Neural progenitor cell (in vitro differentiated cells): ENCODE results near the gene GRB7. TPM values are rescaled to one million over a fixed set of nuclear protein-coding genes. Genes with fewer than 3 reads are reported as not detected.
A peak's percentile ranks its signal among the peaks of the same experiment; 100 is the strongest.

Source experiments
- DNase-seq: peaks from one replicate; pipeline ENCODE4 v3.0.0-alpha.2; 2016; ENCODE audit warnings: low spot score
- H2AFZ ChIP-seq: fragments of 200-600 bp; sonication (generic); replicated peaks from 2 replicates; pipeline ENCODE4 v1.6.1; 2016; ENCODE audit warnings: antibody characterized with exemption
- H3F3A ChIP-seq: fragments of 200-600 bp; sonication (generic); 2 replicates; pipeline ENCODE4 v1.6.1; 2016; ENCODE audit warnings: antibody characterized with exemption, low read depth
- H3K27ac ChIP-seq: fragments of 200-600 bp; sonication (generic); 2 replicates; pipeline ENCODE4 v1.5.1; 2016; ENCODE audit warnings: mild to moderate bottlenecking
- H3K27me3 ChIP-seq: fragments of 200-600 bp; sonication (generic); 2 replicates; pipeline ENCODE4 v1.6.1; 2016; ENCODE audit warnings: mild to moderate bottlenecking, moderate library complexity
- H3K36me3 ChIP-seq: fragments of 200-600 bp; sonication (generic); 2 replicates; pipeline ENCODE4 v1.5.1; 2016
- H3K4me1 ChIP-seq: fragments of 200-600 bp; sonication (generic); 2 replicates; pipeline ENCODE4 v1.6.1; 2016; ENCODE audit warnings: mixed run types
- H3K4me2 ChIP-seq: fragments of 200-600 bp; sonication (generic); 2 replicates; pipeline ENCODE4 v1.6.1; 2016
- H3K4me3 ChIP-seq: fragments of 200-600 bp; sonication (generic); 2 replicates; pipeline ENCODE4 v1.5.1; 2016
- H3K79me2 ChIP-seq: fragments of 200-600 bp; sonication (generic); 2 replicates; pipeline ENCODE4 v1.6.1; 2016; ENCODE audit warnings: low read depth
- H3K9ac ChIP-seq: fragments of 200-600 bp; sonication (generic); 2 replicates; pipeline ENCODE4 v1.6.1; 2016
- H3K9me3 ChIP-seq: fragments of 200-600 bp; sonication (generic); 2 replicates; pipeline ENCODE4 v1.5.1; 2016; ENCODE audit warnings: low read depth
- H4K20me1 ChIP-seq: fragments of 200-600 bp; sonication (generic); 2 replicates; pipeline ENCODE4 v1.6.1; 2016; ENCODE audit warnings: low read depth
- H3K27ac Mint-ChIP-seq: 3 replicates; pipeline ENCODE4 v1.8.0; 2021; ENCODE audit warnings: mixed read lengths
- H3K27me3 Mint-ChIP-seq: 2 replicates; pipeline ENCODE4 v1.8.0; 2022; ENCODE audit warnings: low read depth, mild to moderate bottlenecking, inconsistent platforms, moderate library complexity, mixed read lengths; ENCODE audit not compliant: insufficient read depth
- H3K36me3 Mint-ChIP-seq: 3 replicates; pipeline ENCODE4 v1.8.0; 2021; ENCODE audit warnings: mixed read lengths
- H3K4me1 Mint-ChIP-seq: 3 replicates; pipeline ENCODE4 v1.8.0; 2021; ENCODE audit warnings: mixed read lengths
- H3K4me3 Mint-ChIP-seq: 3 replicates; pipeline ENCODE4 v1.8.0; 2021; ENCODE audit warnings: mild to moderate bottlenecking, moderate library complexity, mixed read lengths
- H3K9me3 Mint-ChIP-seq: 3 replicates; pipeline ENCODE4 v1.8.0; 2020; ENCODE audit warnings: mixed read lengths
- CTCF ChIP-seq: fragments of 200-600 bp; sonication (generic); IDR thresholded peaks from 2 replicates; pipeline ENCODE4 v1.5.1; 2017; ENCODE audit warnings: antibody characterized with exemption, mild to moderate bottlenecking
- EZH2 ChIP-seq: fragments of 200-600 bp; sonication (generic); IDR thresholded peaks from 2 replicates; pipeline ENCODE4 v1.6.1; 2017; ENCODE audit warnings: antibody characterized with exemption, mild to moderate bottlenecking, moderate library complexity
- EZH2phosphoT487 ChIP-seq: fragments of 200-600 bp; sonication (generic); IDR thresholded peaks from 2 replicates; pipeline ENCODE4 v1.6.1; 2017; ENCODE audit warnings: antibody characterized with exemption
- total RNA-seq: library from RNA; depleted of rRNA; stranded (reverse); fragments of >200 nt; gene quantifications from 2 replicates; pipeline ENCODE4 v1.2.3, GENCODE V29; 2015; ENCODE audit warnings: low replicate concordance

The GRB7 gene
- total RNA-seq, 1 donor from 2014 or later: 6.0 TPM

GRCh38 chr17:39732586-39732985 is 5.2 kb upstream of the GRB7 start:
- no peaks in the 10 kb centered on the region for H3K9me3 Mint-ChIP-seq
- Histone ChIP-seq H2AFZ (no peak overlapping the region), H3K4me2 (no peak overlapping the region), H3K79me2 (no peaks in the 10 kb centered on the region), H3F3A (peaks cover 36% of the 10 kb centered on the region), H3K4me1 (peaks cover 4% of the 10 kb centered on the region), H3K9ac (no peak overlapping the region), H3K27ac (no peak overlapping the region), H3K4me3 (no peak overlapping the region), H3K9me3 (no peaks in the 10 kb centered on the region), H3K27me3 (peaks cover 2% of the 10 kb centered on the region), H4K20me1 (no peaks in the 10 kb centered on the region), H3K36me3 (no peaks in the 10 kb centered on the region)
- no peak for TF ChIP-seq CTCF
- no peak for TF ChIP-seq EZH2
- TF ChIP-seq EZH2phosphoT487: no peak
- no peaks in the 10 kb centered on the region for H3K36me3 Mint-ChIP-seq
- H3K4me1 Mint-ChIP-seq: peaks cover 5% of the 10 kb centered on the region
- peaks cover 20% of the 10 kb centered on the region for H3K27me3 Mint-ChIP-seq
- peak overlapping the region; percentile 28 for H3K4me3 Mint-ChIP-seq
- H3K27ac Mint-ChIP-seq: no peak overlapping the region
- no peak for DNase-seq

GRCh38 chr17:39735882-39736281 is 1.9 kb upstream of the GRB7 start:
- Histone ChIP-seq H3K27me3 (peaks cover 29% of the 10 kb centered on the region), H3K79me2 (no peaks in the 10 kb centered on the region), H3K36me3 (no peaks in the 10 kb centered on the region), H3K4me1 (peaks cover 16% of the 10 kb centered on the region), H3K9ac (no peak overlapping the region), H3K4me3 (no peak overlapping the region), H3K9me3 (no peaks in the 10 kb centered on the region), H3K27ac (no peak overlapping the region), H3K4me2 (no peak overlapping the region), H3F3A (peaks cover 31% of the 10 kb centered on the region), H4K20me1 (no peaks in the 10 kb centered on the region), H2AFZ (no peak overlapping the region)
- no peak for DNase-seq
- Mint-ChIP-seq H3K27me3 (peaks cover 46% of the 10 kb centered on the region), H3K4me1 (peaks cover 13% of the 10 kb centered on the region), H3K36me3 (no peaks in the 10 kb centered on the region), H3K27ac (no peak overlapping the region), H3K9me3 (no peaks in the 10 kb centered on the region), H3K4me3 (no peak overlapping the region)
- TF ChIP-seq EZH2: no peak
- no peak for TF ChIP-seq EZH2phosphoT487
- TF ChIP-seq CTCF: no peak

- Mint-ChIP-seq H3K4me3 (no peak overlapping the region), H3K36me3 (no peaks in the 10 kb centered on the region)
- H3K27me3 ChIP-seq: peaks cover 29% of the 10 kb centered on the region
Measured at GRCh38 chr17:39736319-39737165, 1.2 kb upstream of the GRB7 start.

More at GRCh38 chr17:39736319-39737165, 1.2 kb upstream of the GRB7 start:
- TF ChIP-seq EZH2: no peak
- TF ChIP-seq CTCF: no peak
- TF ChIP-seq EZH2phosphoT487: no peak
- Mint-ChIP-seq H3K27ac (no peak overlapping the region), H3K4me1 (peaks cover 15% of the 10 kb centered on the region), H3K27me3 (peaks cover 50% of the 10 kb centered on the region), H3K9me3 (no peaks in the 10 kb centered on the region)
- Histone ChIP-seq H3K9ac (no peak overlapping the region), H4K20me1 (no peaks in the 10 kb centered on the region), H3K79me2 (no peaks in the 10 kb centered on the region), H3K4me2 (no peak overlapping the region), H3K9me3 (no peaks in the 10 kb centered on the region), H3K27ac (no peak overlapping the region), H2AFZ (no peak overlapping the region), H3F3A (peaks cover 24% of the 10 kb centered on the region), H3K36me3 (no peaks in the 10 kb centered on the region), H3K4me1 (peaks cover 17% of the 10 kb centered on the region), H3K4me3 (no peak overlapping the region)
- no peak for DNase-seq
